Activated effector memory CD4-positive, alpha-beta T cell treated with anti-CD3 and anti-CD28 coated beads, Interleukin-2, amount 50 U/mL, for 16 hours (primary cell): ENCODE data around the gene QRSL1.
"Not testable (repeated sequence)": the region's sequence is repeated elsewhere in the genome, so short reads cannot be mapped to it uniquely, and the experiment has no call there.

Experiments
- DNase-seq: peaks from one replicate; pipeline ENCODE4 v3.0.0-alpha.2; 2020

QRSL1 gene

GRCh38 chr6:106685833-106686232 is 56.5 kb downstream of the QRSL1 start:
- no peak for DNase-seq

- DNase-seq = no peak
These were observed 59.0 kb downstream of the QRSL1 start for GRCh38 chr6:106688177-106688951.

- DNase-seq = no peak
These were observed 62.9 kb downstream of the QRSL1 start for GRCh38 chr6:106692112-106692818.

GRCh38 chr6:106692819-106693208 is 63.4 kb downstream of the QRSL1 start:
- DNase-seq = no peak

- no peak for DNase-seq
These were observed 64.0 kb downstream of the QRSL1 start for GRCh38 chr6:106693418-106693817.

- no peak for DNase-seq
These were observed 65.0 kb downstream of the QRSL1 start for GRCh38 chr6:106694343-106694742.

- no peak for DNase-seq
These were observed 71.2 kb downstream of the QRSL1 start for GRCh38 chr6:106700581-106700980.

- not testable (repeated sequence) for DNase-seq
These were observed 71.8 kb downstream of the QRSL1 start for GRCh38 chr6:106701201-106701600.

- DNase-seq = no peak
These were observed 72.7 kb downstream of the QRSL1 start for GRCh38 chr6:106702046-106702445.

- DNase-seq = no peak
These were observed 73.2 kb downstream of the QRSL1 start for GRCh38 chr6:106702451-106703110.

GRCh38 chr6:106704327-106704726 is 74.9 kb downstream of the QRSL1 start:
- DNase-seq = no peak

GRCh38 chr6:106705156-106705555 is 75.8 kb downstream of the QRSL1 start:
- no peak for DNase-seq

GRCh38 chr6:106710580-106710979 is 81.2 kb downstream of the QRSL1 start:
- DNase-seq = no peak

- no peak for DNase-seq
These were observed 84.9 kb downstream of the QRSL1 start for GRCh38 chr6:106714281-106714680.

GRCh38 chr6:106715922-106716321 is 86.5 kb downstream of the QRSL1 start:
- no peak for DNase-seq

GRCh38 chr6:106716966-106717365 is 87.6 kb downstream of the QRSL1 start:
- DNase-seq = no peak
